ENCODE results near the gene PKM. TPM values are rescaled to one million over a fixed set of nuclear protein-coding genes. Genes with fewer than 3 reads are reported as not detected.

PKM gene
- total RNA-seq, 1 experiment from 2014 or later: 1,809 TPM

DNA sequence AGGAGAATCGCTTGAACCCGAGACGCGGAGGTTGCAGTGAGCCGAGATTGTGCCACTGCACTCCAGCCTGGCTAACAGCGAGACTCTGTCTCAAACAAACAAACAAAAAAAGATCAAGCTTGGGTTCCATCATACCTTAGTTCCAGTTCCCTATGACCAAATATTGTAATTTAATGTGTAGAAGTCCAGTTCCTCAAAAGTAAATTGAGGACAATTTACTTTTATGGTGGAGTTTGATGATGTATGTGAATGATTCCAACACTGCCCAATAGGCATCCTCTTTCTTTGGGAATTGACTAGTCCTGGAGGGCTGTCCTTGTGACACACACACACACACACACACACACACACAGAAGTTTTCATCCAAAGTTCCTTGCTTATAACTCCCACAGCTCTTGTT, 2.8 kb upstream of the PKM start:
- H3K4me1 ChIP-seq (replicated peaks; ENCODE audit: insufficient read depth): peaks cover 56% of the 10 kb centered on the region
- peaks cover 7% of the 10 kb centered on the region; the same call in 1 of the 2 replicates for H4K20me1 ChIP-seq (ENCODE audit: insufficient read depth)
- H3F3A ChIP-seq (ENCODE audit: insufficient read depth, low read depth): peaks cover 67% of the 10 kb centered on the region
- BruUV-seq (replicated peaks): no TSS peak
- H3K9me3 ChIP-seq (ENCODE audit: insufficient read depth, low read depth): no peaks in the 10 kb centered on the region
- peak overlapping the region; percentile 10; the same call in 1 of the 2 replicates for H3K27ac ChIP-seq
- intact Hi-C loops (cut with micrococcal nuclease; ENCODE audit: unreplicated experiment): loop anchor here (5.0 kb wide), 1 partner anchor 39 kb away; the partner anchor contains the start of gene PARP6
- DNase-seq: no peak
- H3K27me3 ChIP-seq (ENCODE audit: insufficient read depth, low read depth): no peaks in the 10 kb centered on the region
- TF ChIP-seq, protein P1, sequence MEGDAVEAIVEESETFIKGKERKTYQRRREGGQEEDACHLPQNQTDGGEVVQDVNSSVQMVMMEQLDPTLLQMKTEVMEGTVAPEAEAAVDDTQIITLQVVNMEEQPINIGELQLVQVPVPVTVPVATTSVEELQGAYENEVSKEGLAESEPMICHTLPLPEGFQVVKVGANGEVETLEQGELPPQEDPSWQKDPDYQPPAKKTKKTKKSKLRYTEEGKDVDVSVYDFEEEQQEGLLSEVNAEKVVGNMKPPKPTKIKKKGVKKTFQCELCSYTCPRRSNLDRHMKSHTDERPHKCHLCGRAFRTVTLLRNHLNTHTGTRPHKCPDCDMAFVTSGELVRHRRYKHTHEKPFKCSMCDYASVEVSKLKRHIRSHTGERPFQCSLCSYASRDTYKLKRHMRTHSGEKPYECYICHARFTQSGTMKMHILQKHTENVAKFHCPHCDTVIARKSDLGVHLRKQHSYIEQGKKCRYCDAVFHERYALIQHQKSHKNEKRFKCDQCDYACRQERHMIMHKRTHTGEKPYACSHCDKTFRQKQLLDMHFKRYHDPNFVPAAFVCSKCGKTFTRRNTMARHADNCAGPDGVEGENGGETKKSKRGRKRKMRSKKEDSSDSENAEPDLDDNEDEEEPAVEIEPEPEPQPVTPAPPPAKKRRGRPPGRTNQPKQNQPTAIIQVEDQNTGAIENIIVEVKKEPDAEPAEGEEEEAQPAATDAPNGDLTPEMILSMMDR (conservative IDR thresholded peaks at IDR 0.05): no peak
- no peak for TF ChIP-seq EZH2 (IDR thresholded peaks at IDR 0.05; ENCODE audit: low read depth)
- no peak overlapping the region for H3K4me2 ChIP-seq
- ChIA-PET CTCF (no interaction called here), POLR2A (ENCODE audit: unreplicated experiment) (interaction anchor here (0.7 kb wide), 1 partner anchor 1588 kb away, joined by 3 read pairs; no protein-coding TSS in a partner anchor)
- no peak overlapping the region for H2AFZ ChIP-seq
- peaks cover 70% of the 10 kb centered on the region for H3K79me2 ChIP-seq (ENCODE audit: low read depth)
- H3K9me2 ChIP-seq (ENCODE audit: insufficient read depth): no peaks in the 10 kb centered on the region
- peaks cover 7% of the 10 kb centered on the region; the same call in 1 of the 2 replicates for H3K36me3 ChIP-seq (ENCODE audit: low read depth)
- no peak overlapping the region for H3K4me3 ChIP-seq

DNA sequence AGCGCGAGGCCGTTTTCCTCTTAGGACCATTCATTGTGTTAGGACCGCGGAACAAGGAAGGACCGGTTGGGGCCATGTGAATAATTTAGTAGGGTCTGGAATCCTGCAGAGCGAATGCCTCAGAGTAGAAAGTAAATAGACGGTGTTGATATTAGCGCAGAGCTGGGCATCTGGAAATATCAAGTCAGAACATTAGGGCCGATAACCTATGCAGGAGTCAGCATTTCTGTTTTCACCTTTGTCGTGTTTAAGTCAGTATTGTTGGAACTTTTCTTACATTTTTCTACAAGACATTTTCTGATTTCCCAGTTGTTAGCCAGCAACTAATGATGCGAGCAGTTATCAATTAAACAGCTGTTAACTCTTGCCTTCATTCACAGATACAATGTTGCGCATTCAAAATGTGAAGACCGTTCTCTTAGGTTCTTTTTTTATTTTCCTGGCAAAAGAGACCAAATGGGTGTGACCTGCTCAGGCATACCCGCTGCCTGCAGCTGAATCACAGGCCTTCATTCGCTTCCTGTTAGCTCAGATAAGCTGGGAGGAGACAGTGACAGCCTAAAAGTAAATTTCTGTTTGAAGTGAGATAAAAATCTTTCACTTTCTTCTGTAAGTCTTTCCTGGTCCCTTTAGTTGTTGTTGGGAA, 966 bp upstream of the PKM start:
- Histone ChIP-seq H3K4me2 (peak overlapping the region; percentile 86), H3K4me1 (replicated peaks; ENCODE audit: insufficient read depth) (peaks cover 56% of the 10 kb centered on the region), H3K27me3 (ENCODE audit: insufficient read depth, low read depth) (no peaks in the 10 kb centered on the region), H3K9me2 (ENCODE audit: insufficient read depth) (no peaks in the 10 kb centered on the region), H3K4me3 (peak overlapping the region; percentile 70), H2AFZ (peak overlapping the region; percentile 65), H3K36me3 (ENCODE audit: low read depth) (peaks cover 7% of the 10 kb centered on the region; the same call in 1 of the 2 replicates), H3K79me2 (ENCODE audit: low read depth) (peaks cover 85% of the 10 kb centered on the region), H3K27ac (peak overlapping the region; percentile 80), H4K20me1 (ENCODE audit: insufficient read depth) (peaks cover 20% of the 10 kb centered on the region), H3F3A (ENCODE audit: insufficient read depth, low read depth) (peaks cover 72% of the 10 kb centered on the region), H3K9me3 (ENCODE audit: insufficient read depth, low read depth) (no peaks in the 10 kb centered on the region)
- POLR2A ChIA-PET (ENCODE audit: unreplicated experiment): interaction anchor here (0.6 to 0.7 kb wide), 3 partner anchors 69 to 1139 kb away, joined by 3 to 4 read pairs (median 3); no protein-coding TSS in a partner anchor
- intact Hi-C loops (cut with micrococcal nuclease; ENCODE audit: unreplicated experiment): loop anchor here (1.0 to 5.0 kb wide), 2 partner anchors 40 to 64 kb away; partner anchors contain the start of gene PARP6
- TSS peak; percentile 83 for BruUV-seq (replicated peaks)
- peak; percentile 50 to 86 for DNase-seq
- CTCF ChIA-PET: no interaction called here
- TF ChIP-seq EZH2 (IDR thresholded peaks at IDR 0.05; ENCODE audit: low read depth): no peak
- TF ChIP-seq, protein P1 (conservative IDR thresholded peaks at IDR 0.05): 0 out of 2 replicates have a peak, but pooled peaks have one; percentile 4

DNA sequence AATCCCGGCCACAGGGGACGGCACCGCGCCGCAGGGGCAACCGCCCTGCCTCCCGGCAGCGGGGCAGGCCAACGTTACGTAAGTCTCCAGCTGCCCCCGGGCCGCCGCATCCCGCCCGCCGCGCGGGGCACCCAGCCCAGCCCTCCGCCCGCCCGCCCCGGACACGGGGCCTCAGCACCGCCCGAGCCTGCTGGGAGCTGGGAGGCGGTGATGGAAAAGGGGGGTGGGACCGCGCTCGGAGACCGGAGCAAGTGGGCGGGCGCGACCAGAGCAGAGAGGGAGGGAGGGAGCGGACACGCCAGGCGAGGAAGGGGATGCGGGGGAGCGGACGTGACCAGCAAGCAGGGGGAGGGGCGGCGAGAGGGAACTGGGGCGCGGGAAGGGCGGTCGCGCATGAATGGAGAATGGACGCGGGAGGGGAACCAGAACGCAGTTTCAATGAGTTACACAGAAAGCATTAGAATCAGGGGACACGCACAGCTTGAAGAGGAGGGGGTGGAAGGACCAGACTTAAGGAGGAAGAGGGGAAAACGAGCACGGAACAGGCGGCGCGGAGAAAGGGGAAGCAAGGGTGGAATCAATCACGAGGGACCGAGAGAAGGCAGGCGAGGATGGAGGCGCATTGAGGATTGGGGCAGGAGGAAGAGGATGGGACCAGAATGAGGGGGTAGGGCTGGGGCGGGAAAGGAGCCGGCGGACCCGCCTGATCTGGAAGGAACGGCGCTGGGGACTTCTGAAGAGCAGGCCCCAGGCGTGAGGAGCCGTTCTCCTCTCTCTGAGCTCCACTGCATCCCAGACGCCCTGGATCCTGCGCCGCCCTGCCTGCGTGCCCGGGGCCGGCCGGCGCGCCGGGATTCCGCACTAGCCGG, 559 bp downstream of the PKM start:
- peaks cover 85% of the 10 kb centered on the region for H3K79me2 ChIP-seq (ENCODE audit: low read depth)
- H3K4me3 ChIP-seq: peak overlapping the region; percentile 70
- H2AFZ ChIP-seq: peak overlapping the region; percentile 39; the same call in 1 of the 2 replicates
- intact Hi-C loops (cut with micrococcal nuclease; ENCODE audit: unreplicated experiment): loop anchor here (1.0 to 5.0 kb wide), 2 partner anchors 42 to 62 kb away; partner anchors contain the start of gene PARP6
- no peaks in the 10 kb centered on the region for H3K27me3 ChIP-seq (ENCODE audit: insufficient read depth, low read depth)
- peaks cover 83% of the 10 kb centered on the region for H3F3A ChIP-seq (ENCODE audit: insufficient read depth, low read depth)
- peaks cover 57% of the 10 kb centered on the region for H3K4me1 ChIP-seq (replicated peaks; ENCODE audit: insufficient read depth)
- no peak for TF ChIP-seq EZH2 (IDR thresholded peaks at IDR 0.05; ENCODE audit: low read depth)
- TF ChIP-seq, protein P1 (conservative IDR thresholded peaks at IDR 0.05): no peak
- DNase-seq: peak; percentile 60 to 86
- no peaks in the 10 kb centered on the region for H3K9me3 ChIP-seq (ENCODE audit: insufficient read depth, low read depth)
- peak overlapping the region; percentile 88 for H3K27ac ChIP-seq
- peak overlapping the region; percentile 97 for H3K4me2 ChIP-seq
- ChIA-PET CTCF (interaction anchor here (0.6 kb wide), 1 partner anchor 9 kb away, joined by 3 read pairs; no protein-coding TSS in a partner anchor), POLR2A (ENCODE audit: unreplicated experiment) (interaction anchor here (0.7 kb wide), 1 partner anchor 9 kb away, joined by 10 read pairs; no protein-coding TSS in a partner anchor)
- H3K9me2 ChIP-seq (ENCODE audit: insufficient read depth): no peaks in the 10 kb centered on the region
- no TSS peak for BruUV-seq (replicated peaks)
- peaks cover 13% of the 10 kb centered on the region for H3K36me3 ChIP-seq (ENCODE audit: low read depth)
- H4K20me1 ChIP-seq (ENCODE audit: insufficient read depth): peaks cover 30% of the 10 kb centered on the region
